ENCODE data around the gene NRXN3. TPM values are rescaled to one million over a fixed set of nuclear protein-coding genes. Genes with fewer than 3 reads are reported as not detected.

The NRXN3 gene
- total and polyA plus RNA-seq, 2 experiments from 2014 or later, result 1.0 to 1.8 TPM

GRCh38 chr14:78181270-78181669 lies 11.1 kb downstream of the NRXN3 start:
- ATAC-seq (no peak), DNase-seq (ENCODE audit: low spot score) (no peak)
- Mint-ChIP-seq H3K9me3 (no peaks in the 10 kb centered on the region), H3K27ac (no peak overlapping the region), H3K4me3 (no peak overlapping the region), H3K36me3 (ENCODE audit: low read depth) (no peaks in the 10 kb centered on the region), H3K27me3 (ENCODE audit: insufficient read depth, low read depth, poor library complexity) (peaks cover 4% of the 10 kb centered on the region), H3K4me1 (no peaks in the 10 kb centered on the region)
- H3K27ac ChIP-seq (ENCODE audit: low read depth), result no peak overlapping the region
- no peaks in the 10 kb centered on the region for H3K79me2 ChIP-seq (replicated peaks; ENCODE audit: insufficient read depth)
- no peak overlapping the region for H2AFZ ChIP-seq
- H3K36me3 ChIP-seq (ENCODE audit: insufficient read depth), result no peaks in the 10 kb centered on the region
- no peaks in the 10 kb centered on the region for H3K27me3 ChIP-seq (ENCODE audit: insufficient read depth)
- H3K4me2 ChIP-seq, result no peak overlapping the region
- H4K20me1 ChIP-seq (replicated peaks; ENCODE audit: insufficient read depth), result no peaks in the 10 kb centered on the region
- no peak overlapping the region for H3K4me3 ChIP-seq
- H3K4me1 ChIP-seq (ENCODE audit: insufficient read depth), result no peaks in the 10 kb centered on the region
- H3K9me2 ChIP-seq (ENCODE audit: insufficient read depth), result no peaks in the 10 kb centered on the region
- no peak for TF ChIP-seq ZNF331 (CRISPR knock-in tag; IDR thresholded peaks at IDR 0.05; ENCODE audit: low read depth)
- no peak for TF ChIP-seq STAT1 (IDR thresholded peaks at IDR 0.05; ENCODE audit: unreplicated experiment)
- no peak for TF ChIP-seq CTCF (conservative IDR thresholded peaks at IDR 0.05; ENCODE audit: low read depth in 2 of 2)
- no peak for TF ChIP-seq POLR2AphosphoS5 (IDR thresholded peaks at IDR 0.05; ENCODE audit: low read depth)
- TF ChIP-seq JUNB (IDR thresholded peaks at IDR 0.05; ENCODE audit: unreplicated experiment), result no peak
- no peak for TF ChIP-seq ZNF114 (CRISPR knock-in tag; IDR thresholded peaks at IDR 0.05)
- TF ChIP-seq EZH2 (IDR thresholded peaks at IDR 0.05; ENCODE audit: low read depth, unreplicated experiment), result no peak
- no peak for TF ChIP-seq ZNF462 (CRISPR knock-in tag; IDR thresholded peaks at IDR 0.05)
- TF ChIP-seq CREB1 (CRISPR knock-in tag; IDR thresholded peaks at IDR 0.05; ENCODE audit: low read depth), result no peak
- H3F3A ChIP-seq (replicated peaks; ENCODE audit: low read depth), result no peaks in the 10 kb centered on the region

Measured in GM23338 (cell line).